ENCODE measurements around the gene ZDHHC14. TPM values are rescaled to one million over a fixed set of nuclear protein-coding genes. Genes with fewer than 3 reads are reported as not detected.

ZDHHC14 gene
- total RNA-seq, 2 donors from 2014 or later, result 2.1 to 2.2 TPM

- Mint-ChIP-seq H3K9me3 (no peaks in the 10 kb centered on the region), H3K4me3 (peak overlapping the region; percentile 43), H3K36me3 (ENCODE audit: low read depth) (no peaks in the 10 kb centered on the region), H3K4me1 (peaks cover 16% of the 10 kb centered on the region), H3K27ac (peak overlapping the region; percentile 83), H3K27me3 (no peaks in the 10 kb centered on the region)
- ATAC-seq (replicated peaks), result peak; percentile 32
Observed at GRCh38 chr6:157487110-157487773, 106.3 kb downstream of the ZDHHC14 start.

DNA sequence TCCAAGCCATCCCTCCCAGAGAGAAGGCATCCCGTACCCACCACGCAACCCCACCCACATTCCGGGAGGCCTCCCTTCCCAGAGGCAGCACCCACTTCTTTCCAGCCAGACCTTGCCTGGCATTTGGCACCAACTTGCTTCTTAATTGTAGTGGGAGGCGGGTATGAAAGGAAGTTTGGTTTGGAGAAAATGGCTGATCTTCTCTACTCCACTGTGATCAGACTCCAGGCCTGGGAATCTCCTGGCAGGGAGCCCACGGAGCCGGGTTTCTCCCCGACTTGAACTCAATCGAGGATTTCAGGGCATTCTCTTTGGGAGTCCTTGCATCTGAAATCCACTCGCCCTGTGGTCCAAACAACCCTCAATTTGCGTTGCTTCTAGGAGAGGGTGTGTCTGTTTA lies 107.1 kb downstream of the ZDHHC14 start:
- Mint-ChIP-seq H3K4me3 (no peak overlapping the region), H3K4me1 (peaks cover 16% of the 10 kb centered on the region), H3K27me3 (no peaks in the 10 kb centered on the region), H3K9me3 (no peaks in the 10 kb centered on the region), H3K27ac (no peak overlapping the region), H3K36me3 (ENCODE audit: low read depth) (no peaks in the 10 kb centered on the region)
- ATAC-seq (replicated peaks), result no peak

- H3K4me3 Mint-ChIP-seq, result no peak overlapping the region
- peaks cover 16% of the 10 kb centered on the region for H3K4me1 Mint-ChIP-seq
- H3K27ac Mint-ChIP-seq, result no peak overlapping the region
- H3K9me3 Mint-ChIP-seq, result no peaks in the 10 kb centered on the region
- no peaks in the 10 kb centered on the region for H3K36me3 Mint-ChIP-seq (ENCODE audit: low read depth)
- no peak for ATAC-seq (replicated peaks)
- no peaks in the 10 kb centered on the region for H3K27me3 Mint-ChIP-seq
Observed at GRCh38 chr6:157488716-157489118, 107.7 kb downstream of the ZDHHC14 start.

GRCh38 chr6:157490611-157491269 lies 109.8 kb downstream of the ZDHHC14 start:
- no peaks in the 10 kb centered on the region for H3K27me3 Mint-ChIP-seq
- no peak overlapping the region for H3K4me3 Mint-ChIP-seq
- no peaks in the 10 kb centered on the region for H3K36me3 Mint-ChIP-seq (ENCODE audit: low read depth)
- H3K9me3 Mint-ChIP-seq, result peaks cover 3% of the 10 kb centered on the region
- no peak overlapping the region for H3K27ac Mint-ChIP-seq
- ATAC-seq (replicated peaks), result no peak
- H3K4me1 Mint-ChIP-seq, result peaks cover 20% of the 10 kb centered on the region

DNA sequence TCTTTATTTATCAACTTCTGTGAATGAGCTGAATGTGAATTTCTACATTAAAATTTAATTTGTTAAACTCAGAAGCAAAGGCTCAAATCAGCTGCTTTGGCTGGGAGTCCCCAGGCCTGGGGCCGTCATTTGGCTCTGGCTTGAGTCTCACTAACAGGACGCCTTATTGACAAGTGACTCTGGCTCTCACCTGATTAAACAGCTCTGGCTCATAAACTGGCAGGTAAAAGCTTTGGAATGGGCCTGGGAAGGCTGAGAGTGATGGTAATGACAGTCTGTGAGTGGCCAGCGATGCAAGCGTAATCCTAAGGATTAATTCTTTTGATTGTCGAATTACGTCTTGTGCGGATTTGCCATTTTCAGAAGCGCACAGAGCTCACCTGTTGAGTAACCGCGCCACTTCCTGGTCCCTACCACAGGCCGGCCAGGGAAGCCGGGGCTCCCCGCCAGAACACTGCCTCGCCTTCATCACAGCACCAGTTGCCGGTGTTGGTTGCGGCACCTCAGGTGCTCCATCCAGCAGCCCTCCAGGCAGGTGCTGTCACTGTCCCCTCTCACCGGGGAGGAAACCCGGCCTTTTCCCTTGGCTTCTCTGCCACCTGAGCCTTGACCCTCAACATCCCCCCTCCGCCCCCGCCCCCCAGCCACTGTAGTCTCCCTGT lies 110.7 kb downstream of the ZDHHC14 start:
- Mint-ChIP-seq H3K4me1 (peaks cover 14% of the 10 kb centered on the region), H3K9me3 (peaks cover 3% of the 10 kb centered on the region), H3K36me3 (ENCODE audit: low read depth) (no peaks in the 10 kb centered on the region), H3K27me3 (no peaks in the 10 kb centered on the region), H3K27ac (no peak overlapping the region), H3K4me3 (no peak overlapping the region)
- ATAC-seq (replicated peaks), result no peak

- peaks cover 11% of the 10 kb centered on the region for H3K4me1 Mint-ChIP-seq
- H3K27ac Mint-ChIP-seq, result no peak overlapping the region
- no peak overlapping the region for H3K4me3 Mint-ChIP-seq
- ATAC-seq (replicated peaks), result no peak
- peaks cover 3% of the 10 kb centered on the region for H3K9me3 Mint-ChIP-seq
- no peaks in the 10 kb centered on the region for H3K27me3 Mint-ChIP-seq
- no peaks in the 10 kb centered on the region for H3K36me3 Mint-ChIP-seq (ENCODE audit: low read depth)
Observed at GRCh38 chr6:157492249-157492648, 111.3 kb downstream of the ZDHHC14 start.

DNA sequence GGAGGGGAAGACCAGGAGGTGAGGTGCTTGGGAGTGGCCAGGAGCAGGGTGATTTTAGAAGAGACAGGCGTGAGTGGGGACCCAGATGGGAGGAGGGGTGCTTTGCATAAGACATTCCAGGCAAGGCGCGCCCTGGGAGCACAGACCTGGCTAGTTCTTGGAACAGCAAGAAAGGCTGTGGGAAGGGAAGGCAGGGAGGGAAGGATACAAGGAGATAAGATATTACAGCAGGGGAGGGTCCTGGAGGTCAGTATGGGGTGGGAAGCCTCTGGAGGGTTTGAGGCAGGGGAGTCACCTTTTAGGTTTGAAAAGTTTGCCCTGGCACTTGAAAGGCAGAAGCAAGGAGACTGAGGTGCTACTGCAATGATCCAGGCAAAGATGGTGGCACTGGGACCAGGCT lies 111.8 kb downstream of the ZDHHC14 start:
- Mint-ChIP-seq H3K9me3 (peaks cover 3% of the 10 kb centered on the region), H3K27me3 (no peaks in the 10 kb centered on the region), H3K4me1 (peaks cover 13% of the 10 kb centered on the region), H3K4me3 (no peak overlapping the region), H3K27ac (no peak overlapping the region), H3K36me3 (ENCODE audit: low read depth) (no peaks in the 10 kb centered on the region)
- no peak for ATAC-seq (replicated peaks)

DNA sequence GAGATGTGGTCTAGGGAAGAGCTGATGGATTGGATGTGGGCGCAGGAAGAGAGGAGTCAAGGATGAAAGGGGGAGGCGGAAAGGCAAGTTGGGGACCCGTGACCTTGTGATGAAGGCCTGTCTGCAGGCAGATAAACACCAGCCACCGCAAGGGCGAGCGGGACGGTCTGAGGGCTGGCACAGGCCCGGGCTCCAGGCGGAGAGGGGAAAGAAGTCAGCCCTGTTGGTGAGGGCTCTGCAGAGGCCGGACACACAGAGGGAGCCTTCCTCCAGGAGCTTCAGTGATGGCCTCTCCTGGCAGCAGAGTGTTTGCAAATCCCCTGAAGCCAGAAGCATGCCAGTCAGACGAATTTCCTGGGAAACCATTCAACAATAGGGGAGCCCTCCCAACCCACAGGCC lies 112.2 kb downstream of the ZDHHC14 start:
- Mint-ChIP-seq H3K4me1 (peaks cover 15% of the 10 kb centered on the region), H3K36me3 (ENCODE audit: low read depth) (no peaks in the 10 kb centered on the region), H3K27ac (no peak overlapping the region), H3K27me3 (no peaks in the 10 kb centered on the region), H3K4me3 (no peak overlapping the region), H3K9me3 (peaks cover 3% of the 10 kb centered on the region)
- ATAC-seq (replicated peaks), result no peak

GRCh38 chr6:157493576-157493975 lies 112.6 kb downstream of the ZDHHC14 start:
- Mint-ChIP-seq H3K4me3 (no peak overlapping the region), H3K27ac (no peak overlapping the region), H3K36me3 (ENCODE audit: low read depth) (no peaks in the 10 kb centered on the region), H3K9me3 (peaks cover 3% of the 10 kb centered on the region), H3K4me1 (peaks cover 15% of the 10 kb centered on the region), H3K27me3 (no peaks in the 10 kb centered on the region)
- no peak for ATAC-seq (replicated peaks)

DNA sequence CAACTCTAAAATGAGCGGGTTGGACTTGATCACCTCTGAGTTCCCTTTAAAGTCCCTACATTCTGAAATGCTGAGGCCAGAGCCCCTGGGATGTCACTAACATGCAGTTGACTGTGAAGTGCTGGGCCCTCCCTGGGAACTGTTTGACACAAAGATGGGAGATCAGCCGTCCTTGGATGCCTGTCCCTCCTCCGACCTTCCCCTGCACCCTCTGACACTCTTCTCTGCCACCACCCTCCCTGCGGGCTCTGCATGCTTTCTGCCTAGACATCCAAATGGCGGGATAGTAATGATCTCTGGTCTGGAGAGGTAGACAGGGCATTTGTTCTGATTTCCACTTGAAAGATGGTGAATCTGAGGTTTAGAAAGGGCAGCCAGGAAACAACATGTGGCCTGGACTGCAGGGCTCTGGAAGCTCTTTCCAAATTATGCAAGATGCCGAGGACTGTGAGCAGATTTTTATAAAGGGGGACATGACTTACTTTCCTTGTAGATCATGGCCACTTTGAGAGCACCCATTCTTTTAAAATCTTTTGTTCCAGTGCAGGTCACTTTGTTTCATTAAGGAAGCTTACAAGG lies 113.2 kb downstream of the ZDHHC14 start:
- ATAC-seq (replicated peaks), result no peak
- Mint-ChIP-seq H3K4me1 (peaks cover 15% of the 10 kb centered on the region), H3K27ac (peak overlapping the region; percentile 73), H3K36me3 (ENCODE audit: low read depth) (no peaks in the 10 kb centered on the region), H3K27me3 (no peaks in the 10 kb centered on the region), H3K4me3 (no peak overlapping the region), H3K9me3 (peaks cover 3% of the 10 kb centered on the region)

GRCh38 chr6:157496534-157497095 lies 115.6 kb downstream of the ZDHHC14 start:
- Mint-ChIP-seq H3K4me1 (peaks cover 21% of the 10 kb centered on the region), H3K4me3 (no peak overlapping the region), H3K27ac (no peak overlapping the region), H3K9me3 (peaks cover 8% of the 10 kb centered on the region), H3K27me3 (no peaks in the 10 kb centered on the region), H3K36me3 (ENCODE audit: low read depth) (no peaks in the 10 kb centered on the region)
- no peak for ATAC-seq (replicated peaks)

GRCh38 chr6:157497579-157497978 lies 116.6 kb downstream of the ZDHHC14 start:
- Mint-ChIP-seq H3K4me1 (peaks cover 21% of the 10 kb centered on the region), H3K36me3 (ENCODE audit: low read depth) (no peaks in the 10 kb centered on the region), H3K27ac (peak overlapping the region; percentile 16), H3K27me3 (no peaks in the 10 kb centered on the region), H3K9me3 (peaks cover 8% of the 10 kb centered on the region), H3K4me3 (no peak overlapping the region)
- ATAC-seq (replicated peaks), result peak; percentile 58

DNA sequence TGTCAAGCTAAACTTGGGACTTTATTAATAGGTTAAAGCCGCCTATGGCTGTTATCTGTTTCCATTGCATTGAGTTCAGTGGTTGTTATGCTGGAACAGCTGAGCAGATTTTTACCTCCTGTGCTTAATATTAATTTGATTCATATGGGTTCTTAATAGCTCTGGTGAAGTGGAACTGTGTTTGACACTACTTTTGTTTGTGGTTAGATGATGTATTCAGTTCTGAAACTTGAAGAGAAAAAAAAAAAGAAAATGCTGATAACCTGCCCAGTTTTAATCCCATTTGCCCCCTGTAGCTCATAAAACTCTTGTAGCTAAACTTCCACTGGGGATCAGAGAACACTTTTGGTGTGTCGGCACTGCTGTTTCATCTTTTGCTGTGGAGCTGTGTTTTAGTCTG lies 117.8 kb downstream of the ZDHHC14 start:
- H3K36me3 Mint-ChIP-seq (ENCODE audit: low read depth), result no peaks in the 10 kb centered on the region
- H3K27me3 Mint-ChIP-seq, result no peaks in the 10 kb centered on the region

DNA sequence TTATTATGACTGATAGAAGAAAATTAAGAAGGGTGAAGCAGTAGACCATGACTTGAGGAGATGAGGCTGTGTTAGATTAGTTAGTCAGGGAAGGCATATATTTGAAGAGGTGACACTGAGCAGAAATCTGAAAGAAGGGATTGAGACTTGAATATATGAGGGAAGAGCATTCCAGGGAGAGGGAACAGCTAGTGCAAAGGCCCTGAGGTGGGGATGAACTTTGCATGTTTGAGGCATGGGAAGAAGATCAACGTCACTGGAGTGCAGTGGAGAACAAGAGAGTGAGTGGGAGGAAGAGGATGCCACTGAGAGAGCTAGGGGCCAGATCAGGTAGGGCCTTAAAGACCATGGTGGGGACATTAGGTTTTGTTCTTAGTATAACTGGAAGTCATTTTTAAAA lies 119.0 kb downstream of the ZDHHC14 start:
- Mint-ChIP-seq H3K36me3 (ENCODE audit: low read depth) (no peaks in the 10 kb centered on the region), H3K9me3 (peaks cover 10% of the 10 kb centered on the region), H3K27ac (peak overlapping the region; percentile 16), H3K4me1 (peaks cover 21% of the 10 kb centered on the region), H3K4me3 (no peak overlapping the region), H3K27me3 (no peaks in the 10 kb centered on the region)
- ATAC-seq (replicated peaks), result peak; percentile 48

More for the DNA sequence above, 117.8 kb downstream of the ZDHHC14 start:
- peak; percentile 51 for ATAC-seq (replicated peaks)
- no peak overlapping the region for H3K27ac Mint-ChIP-seq
- peaks cover 21% of the 10 kb centered on the region for H3K4me1 Mint-ChIP-seq
- H3K9me3 Mint-ChIP-seq, result peaks cover 8% of the 10 kb centered on the region
- no peak overlapping the region for H3K4me3 Mint-ChIP-seq

All from activated T-helper 17 cell treated with anti-CD3 and anti-CD28 coated beads, Interleukin-2, amount 50 U/mL, for 72 hours (primary cell).